Stimulated activated naive B cell treated with anti-CD40 and anti-IgM and Interleukin-4, amounts not matched to agents 10 μg/mL and 1 μg/mL and 100 μg/mL, for 72 hours (primary cell): ENCODE measurements around the gene HSPB1.
"Not testable (repeated sequence)": the region's sequence is repeated elsewhere in the genome, so short reads cannot be mapped to it uniquely, and the experiment has no call there.

Experiments used
- ATAC-seq, 2 donors: fragments of 150-1000 bp; cut with Tn5 transposase; replicated peaks; 2 replicates each; pipeline ENCODE4 v1.10.0; 2021; ENCODE audit warnings: moderate library complexity in 1 of 2
- DNase-seq: peaks from one replicate; pipeline ENCODE4 v3.0.0; 2021
- H3K27ac Mint-ChIP-seq: one replicate; pipeline ENCODE4 v1.8.0; 2022; ENCODE audit warnings: mild to moderate bottlenecking, mixed read lengths
- H3K27me3 Mint-ChIP-seq, 2 donors: one replicate each; pipeline ENCODE4 v1.8.0; 2022; ENCODE audit warnings: mixed read lengths in 2 of 2
- H3K36me3 Mint-ChIP-seq, 2 donors: one replicate each; pipeline ENCODE4 v1.8.0; 2022; ENCODE audit warnings: mixed read lengths in 2 of 2, mild to moderate bottlenecking in 1 of 2
- H3K4me1 Mint-ChIP-seq, 2 donors: one replicate each; pipeline ENCODE4 v1.8.0; 2022; ENCODE audit warnings: mixed read lengths in 2 of 2, mild to moderate bottlenecking in 1 of 2
- H3K4me3 Mint-ChIP-seq, 2 donors: one replicate each; pipeline ENCODE4 v1.8.0; 2022; ENCODE audit warnings: mild to moderate bottlenecking in 2 of 2, mixed read lengths in 2 of 2, moderate library complexity in 1 of 2
- H3K9me3 Mint-ChIP-seq, 2 donors: one replicate each; pipeline ENCODE4 v1.8.0; 2022; ENCODE audit warnings: mixed read lengths in 2 of 2, mild to moderate bottlenecking in 1 of 2

The HSPB1 gene

DNA sequence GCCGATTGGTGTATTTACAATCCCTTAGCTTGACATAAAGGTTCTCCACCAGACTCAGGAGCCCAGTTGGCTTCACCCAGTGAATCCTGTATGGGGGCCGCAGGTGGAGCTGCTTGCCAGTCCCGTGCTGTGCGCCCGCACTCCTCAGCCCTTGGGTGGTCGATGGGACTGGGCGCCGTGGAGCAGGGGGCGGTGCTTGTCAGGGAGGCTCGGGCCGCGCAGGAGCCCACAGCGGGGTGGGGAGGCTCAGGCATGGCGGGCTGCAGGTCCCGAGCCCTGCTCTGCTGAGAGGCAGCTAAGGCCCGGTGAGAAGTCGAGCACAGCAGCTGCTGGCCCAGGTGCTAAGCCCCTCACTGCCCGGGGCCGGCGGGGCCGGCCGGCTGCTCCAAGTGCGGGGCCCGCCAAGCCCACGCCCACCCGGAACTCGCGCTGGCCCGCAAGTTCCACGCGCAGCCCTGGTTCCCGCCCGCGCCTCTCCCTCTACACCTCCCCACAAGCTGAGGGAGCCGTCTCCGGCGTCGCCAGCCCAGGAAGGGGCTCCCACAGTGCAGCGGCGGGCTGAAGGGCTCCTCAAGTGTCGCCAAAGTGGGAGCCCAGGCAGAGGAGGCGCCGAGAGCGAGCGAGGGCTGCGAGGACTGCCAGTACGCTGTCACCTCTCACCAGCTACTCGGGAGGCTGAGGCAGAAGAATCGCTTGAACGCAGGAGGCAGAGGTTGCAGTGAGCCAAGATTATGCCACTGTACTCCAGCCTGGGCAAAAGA, 7.0 kb downstream of the HSPB1 start:
- not testable (repeated sequence) for H3K27me3 Mint-ChIP-seq, H3K9me3 Mint-ChIP-seq, H3K4me1 Mint-ChIP-seq, H3K27ac Mint-ChIP-seq, ATAC-seq, DNase-seq, H3K4me3 Mint-ChIP-seq, H3K36me3 Mint-ChIP-seq

- Mint-ChIP-seq H3K36me3 (no peaks in the 10 kb centered on the region), H3K27me3 (no peaks in the 10 kb centered on the region), H3K4me1 (peaks cover 6 to 10% of the 10 kb centered on the region in 2 donors), H3K4me3 (no peak overlapping the region), H3K9me3 (no peaks in the 10 kb centered on the region), H3K27ac (no peak overlapping the region)
- DNase-seq (no peak), ATAC-seq (no peak)
Observed at GRCh38 chr7:76310102-76310957, 7.9 kb downstream of the HSPB1 start.

DNA sequence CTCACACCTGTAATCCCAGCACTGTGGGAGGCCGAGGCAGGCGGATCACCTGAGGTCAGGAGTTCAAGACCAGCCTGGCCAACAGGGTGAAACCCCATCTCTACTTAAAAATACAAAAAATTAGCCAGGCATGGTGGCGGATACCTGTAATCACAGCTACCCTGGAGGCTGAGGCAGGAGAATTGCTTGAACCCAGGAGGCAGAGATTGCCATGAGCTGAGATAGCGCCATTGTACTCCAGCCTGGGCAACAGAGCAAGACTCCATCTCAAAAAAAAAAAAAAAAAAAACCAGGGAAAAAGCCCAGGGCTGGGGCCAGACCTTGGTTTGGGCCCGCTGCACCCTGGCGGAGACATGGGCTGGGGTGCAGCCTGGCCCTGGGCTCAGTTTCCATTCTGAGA, 9.4 kb downstream of the HSPB1 start:
- H3K4me1 Mint-ChIP-seq, result peaks cover 6 to 12% of the 10 kb centered on the region in 2 donors
- H3K27ac Mint-ChIP-seq, H3K9me3 Mint-ChIP-seq, DNase-seq, H3K27me3 Mint-ChIP-seq, H3K36me3 Mint-ChIP-seq, ATAC-seq, H3K4me3 Mint-ChIP-seq: not testable (repeated sequence)

- Mint-ChIP-seq H3K27ac (peak overlapping the region; percentile 87), H3K4me1 (peaks cover 21 to 33% of the 10 kb centered on the region in 2 donors), H3K4me3 (peak overlapping the region; percentile 18 to 67), H3K9me3 (no peaks in the 10 kb centered on the region), H3K27me3 (no peaks in the 10 kb centered on the region), H3K36me3 (peaks cover 0 to 2% of the 10 kb centered on the region in 2 donors)
- ATAC-seq, result peak; percentile 49 to 56
- DNase-seq, result peak; percentile 88
Observed at GRCh38 chr7:76314042-76314721, 11.7 kb downstream of the HSPB1 start.

GRCh38 chr7:76314740-76315139, 12.3 kb downstream of the HSPB1 start:
- not testable (repeated sequence) for ATAC-seq, H3K4me3 Mint-ChIP-seq, H3K27ac Mint-ChIP-seq, H3K9me3 Mint-ChIP-seq, H3K36me3 Mint-ChIP-seq, H3K27me3 Mint-ChIP-seq, DNase-seq
- H3K4me1 Mint-ChIP-seq, result peaks cover 21 to 36% of the 10 kb centered on the region in 2 donors

- Mint-ChIP-seq H3K9me3 (no peaks in the 10 kb centered on the region), H3K4me1 (peaks cover 23 to 42% of the 10 kb centered on the region in 2 donors), H3K27ac (no peak overlapping the region), H3K36me3 (peaks cover 2 to 3% of the 10 kb centered on the region in 2 donors), H3K4me3 (no peak overlapping the region), H3K27me3 (no peaks in the 10 kb centered on the region)
- DNase-seq, result no peak
- ATAC-seq, result no peak
Observed at GRCh38 chr7:76315364-76315763, 12.9 kb downstream of the HSPB1 start.

DNA sequence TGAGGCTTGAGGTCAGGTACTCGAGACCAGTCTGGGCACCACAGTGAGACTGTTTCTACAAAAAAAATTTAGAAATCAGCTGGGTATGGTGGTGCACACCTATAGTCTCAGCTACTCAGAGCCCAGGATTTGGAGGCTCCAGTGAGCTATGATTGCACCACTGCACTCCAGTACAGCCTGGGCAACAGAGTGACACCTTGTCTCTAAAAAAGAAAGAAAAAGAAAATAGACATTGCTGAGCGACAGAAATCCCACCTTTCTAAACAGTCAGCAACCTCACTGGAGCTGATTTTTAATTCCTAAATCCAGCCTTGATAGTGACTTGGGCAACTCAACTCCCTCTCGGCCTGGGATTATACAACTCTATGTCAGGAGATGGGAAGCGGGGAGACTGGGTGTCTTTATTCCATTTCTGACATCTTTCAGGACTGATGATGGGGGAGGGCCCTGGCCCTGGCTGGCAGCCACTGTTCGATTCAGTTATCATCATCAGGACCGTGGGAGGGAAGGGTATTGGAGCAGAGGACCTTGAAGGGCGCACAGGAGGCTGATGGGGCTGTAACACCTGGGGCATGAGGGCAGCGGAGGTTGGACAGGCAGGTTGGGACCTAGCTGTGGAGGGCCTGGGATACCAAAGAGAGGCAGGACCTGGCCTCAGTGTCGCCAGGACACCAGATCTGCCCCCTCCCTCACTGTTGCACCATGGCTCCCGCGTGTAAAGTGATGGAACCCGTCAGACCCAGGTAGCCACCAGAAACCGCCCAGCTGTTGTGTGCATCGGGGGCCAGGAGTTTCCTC, 14.7 kb downstream of the HSPB1 start:
- DNase-seq (no peak), ATAC-seq (no peak)
- Mint-ChIP-seq H3K27me3 (no peaks in the 10 kb centered on the region), H3K27ac (peak overlapping the region; percentile 98), H3K4me3 (peak overlapping the region; percentile 93 to 94), H3K4me1 (peaks cover 23 to 44% of the 10 kb centered on the region in 2 donors), H3K36me3 (peaks cover 7 to 14% of the 10 kb centered on the region in 2 donors), H3K9me3 (no peaks in the 10 kb centered on the region)

- peak; percentile 91 to 95 for ATAC-seq
- H3K36me3 Mint-ChIP-seq, result peaks cover 7 to 18% of the 10 kb centered on the region in 2 donors
- peak; percentile 94 for DNase-seq
- H3K4me3 Mint-ChIP-seq, result peak overlapping the region; percentile 93 to 94
- no peaks in the 10 kb centered on the region for H3K27me3 Mint-ChIP-seq
- peaks cover 23 to 44% of the 10 kb centered on the region in 2 donors for H3K4me1 Mint-ChIP-seq
- peak overlapping the region; percentile 98 for H3K27ac Mint-ChIP-seq
- no peaks in the 10 kb centered on the region for H3K9me3 Mint-ChIP-seq
Observed at GRCh38 chr7:76317782-76318487, 15.5 kb downstream of the HSPB1 start.

DNA sequence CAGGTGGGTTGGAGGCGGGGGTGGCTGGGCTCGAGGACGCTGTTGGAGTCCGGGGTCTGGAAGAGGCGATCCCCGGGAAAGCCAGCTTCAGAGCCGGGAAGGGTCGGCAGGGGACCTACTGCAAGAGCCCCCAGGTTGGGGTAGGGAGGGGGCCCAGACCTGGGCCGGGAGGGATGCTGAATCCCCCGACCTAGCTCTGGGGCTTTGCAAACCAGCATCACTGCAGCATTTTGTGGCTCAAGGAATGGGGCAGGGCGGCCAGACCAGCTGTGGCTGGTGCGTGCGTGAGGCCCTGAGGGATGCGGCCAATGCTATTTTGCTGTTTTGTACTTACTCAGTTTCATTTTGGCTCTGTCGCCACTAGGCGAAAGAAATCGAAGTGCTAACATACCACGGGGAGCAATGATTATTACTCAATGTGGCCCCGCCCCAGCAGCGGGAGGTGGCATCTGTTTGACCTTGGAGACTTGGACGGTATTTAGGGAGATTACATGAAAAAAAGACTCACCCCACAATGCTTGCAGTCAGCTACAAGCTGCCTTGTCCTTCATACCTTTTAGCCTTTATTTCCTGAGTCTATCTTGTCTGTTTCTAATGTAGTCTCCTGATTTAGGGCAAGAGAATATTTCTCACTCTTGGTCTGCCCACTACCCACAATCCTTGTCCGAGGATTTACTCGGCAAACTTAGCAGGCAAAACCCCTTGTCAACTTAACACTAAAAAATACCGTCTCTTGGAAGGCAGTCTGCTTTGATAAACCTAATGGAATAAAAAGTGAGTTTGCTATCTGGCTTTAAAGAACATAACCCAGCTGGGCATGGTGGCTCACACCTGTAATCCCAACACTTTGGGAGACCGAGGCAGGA, 16.2 kb downstream of the HSPB1 start:
- peak; percentile 77 for DNase-seq
- ATAC-seq, result peak; percentile 70
- peaks cover 23 to 44% of the 10 kb centered on the region in 2 donors for H3K4me1 Mint-ChIP-seq
- H3K9me3 Mint-ChIP-seq, result no peaks in the 10 kb centered on the region
- H3K4me3 Mint-ChIP-seq, result peak overlapping the region; percentile 93 to 94
- peaks cover 7 to 20% of the 10 kb centered on the region in 2 donors for H3K36me3 Mint-ChIP-seq
- peak overlapping the region; percentile 98 for H3K27ac Mint-ChIP-seq
- no peaks in the 10 kb centered on the region for H3K27me3 Mint-ChIP-seq

DNA sequence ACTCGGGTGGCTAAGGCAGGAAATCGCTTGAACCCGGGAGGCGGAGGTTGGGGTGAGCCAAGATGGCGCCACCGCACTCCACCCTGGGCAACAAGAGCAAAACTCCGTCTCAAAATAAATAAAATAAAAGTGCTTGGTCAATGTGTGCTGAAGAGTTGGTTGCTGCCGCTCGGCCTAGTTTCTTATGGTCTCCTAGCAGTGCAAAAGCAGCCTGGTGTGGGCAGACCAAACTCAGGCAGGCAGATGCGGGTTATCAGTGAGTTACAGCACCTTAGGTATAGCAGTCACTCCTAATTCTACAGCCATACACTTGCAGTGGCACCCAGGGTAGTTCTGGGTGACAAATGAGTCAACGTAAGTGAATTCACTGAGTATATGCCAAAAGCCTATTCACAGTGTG, 22.6 kb downstream of the HSPB1 start:
- Mint-ChIP-seq H3K9me3 (no peaks in the 10 kb centered on the region), H3K27me3 (no peaks in the 10 kb centered on the region), H3K4me3 (no peak overlapping the region), H3K36me3 (peaks cover 33 to 58% of the 10 kb centered on the region in 2 donors), H3K4me1 (peaks cover 14 to 25% of the 10 kb centered on the region in 2 donors), H3K27ac (no peak overlapping the region)
- ATAC-seq, result no peak
- DNase-seq, result no peak

- Mint-ChIP-seq H3K4me1 (peaks cover 16 to 25% of the 10 kb centered on the region in 2 donors), H3K36me3 (peaks cover 34 to 54% of the 10 kb centered on the region in 2 donors), H3K9me3 (no peaks in the 10 kb centered on the region), H3K4me3 (no peak overlapping the region), H3K27me3 (no peaks in the 10 kb centered on the region), H3K27ac (no peak overlapping the region)
- DNase-seq (no peak), ATAC-seq (no peak)
Observed at GRCh38 chr7:76325811-76326210, 23.3 kb downstream of the HSPB1 start.

DNA sequence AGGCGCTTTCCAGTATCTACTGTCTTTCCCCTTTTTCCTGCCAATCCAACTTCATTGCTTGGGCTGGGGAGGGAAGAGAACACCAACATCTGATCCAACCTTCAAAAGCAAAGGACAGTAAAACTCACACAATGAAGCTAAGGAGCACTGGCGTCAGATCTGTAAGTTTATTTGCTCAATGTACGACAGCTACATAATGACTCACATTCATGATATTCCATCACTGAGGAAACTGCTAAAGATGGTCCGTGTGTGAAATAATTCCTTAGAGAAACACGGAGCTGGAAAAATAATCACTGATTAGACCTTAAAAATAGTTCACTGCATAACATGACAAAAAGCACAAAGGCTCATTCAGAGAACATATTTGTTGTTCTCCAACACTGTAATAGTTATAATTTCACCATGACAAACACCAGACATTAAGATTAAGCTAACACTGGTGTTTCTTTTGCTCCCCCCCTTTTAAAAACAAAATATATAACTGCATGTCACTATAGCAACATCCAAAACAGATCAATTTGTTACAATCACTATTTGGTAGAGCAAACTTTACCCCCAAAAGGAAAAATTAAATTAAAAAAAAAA, 24.3 kb downstream of the HSPB1 start:
- H3K27ac Mint-ChIP-seq, result peak overlapping the region; percentile 1
- H3K27me3 Mint-ChIP-seq, result no peaks in the 10 kb centered on the region
- H3K36me3 Mint-ChIP-seq, result peaks cover 33 to 49% of the 10 kb centered on the region in 2 donors
- H3K4me3 Mint-ChIP-seq, result no peak overlapping the region
- no peak for ATAC-seq
- peaks cover 16 to 25% of the 10 kb centered on the region in 2 donors for H3K4me1 Mint-ChIP-seq
- no peak for DNase-seq
- no peaks in the 10 kb centered on the region for H3K9me3 Mint-ChIP-seq
